ENCODE results near the gene NR3C1.

DNA sequence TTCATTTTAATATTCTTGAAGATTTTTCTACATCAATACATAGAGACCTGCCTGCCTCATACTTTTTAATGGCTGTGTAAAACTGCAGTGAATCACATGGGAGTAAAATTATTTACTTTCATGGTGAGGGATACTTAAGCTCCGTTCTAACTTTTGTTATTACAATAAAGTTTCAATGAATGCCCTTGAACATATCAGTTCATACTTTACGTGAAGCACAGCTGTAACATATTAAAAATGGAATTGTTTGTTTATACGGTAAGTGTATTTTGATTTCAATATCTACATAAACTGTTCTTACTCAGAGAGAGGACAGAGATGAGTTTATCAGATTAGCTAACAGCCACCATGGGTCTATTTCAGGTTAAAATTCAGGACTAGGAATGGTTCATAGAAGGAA is 155.1 kb downstream of the NR3C1 start:
- TF ChIP-seq EZH2phosphoT487 (IDR thresholded peaks at IDR 0.05; ENCODE audit: borderline replicate concordance, low read length) = no peak
- TF ChIP-seq, protein P1, sequence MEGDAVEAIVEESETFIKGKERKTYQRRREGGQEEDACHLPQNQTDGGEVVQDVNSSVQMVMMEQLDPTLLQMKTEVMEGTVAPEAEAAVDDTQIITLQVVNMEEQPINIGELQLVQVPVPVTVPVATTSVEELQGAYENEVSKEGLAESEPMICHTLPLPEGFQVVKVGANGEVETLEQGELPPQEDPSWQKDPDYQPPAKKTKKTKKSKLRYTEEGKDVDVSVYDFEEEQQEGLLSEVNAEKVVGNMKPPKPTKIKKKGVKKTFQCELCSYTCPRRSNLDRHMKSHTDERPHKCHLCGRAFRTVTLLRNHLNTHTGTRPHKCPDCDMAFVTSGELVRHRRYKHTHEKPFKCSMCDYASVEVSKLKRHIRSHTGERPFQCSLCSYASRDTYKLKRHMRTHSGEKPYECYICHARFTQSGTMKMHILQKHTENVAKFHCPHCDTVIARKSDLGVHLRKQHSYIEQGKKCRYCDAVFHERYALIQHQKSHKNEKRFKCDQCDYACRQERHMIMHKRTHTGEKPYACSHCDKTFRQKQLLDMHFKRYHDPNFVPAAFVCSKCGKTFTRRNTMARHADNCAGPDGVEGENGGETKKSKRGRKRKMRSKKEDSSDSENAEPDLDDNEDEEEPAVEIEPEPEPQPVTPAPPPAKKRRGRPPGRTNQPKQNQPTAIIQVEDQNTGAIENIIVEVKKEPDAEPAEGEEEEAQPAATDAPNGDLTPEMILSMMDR (IDR thresholded peaks at IDR 0.05; ENCODE audit: low read depth, low read length, poor library complexity, severe bottlenecking) = no peak
